OCI-M1 (cell line): ENCODE results near the gene MORC4.

Experiments used
- DNase-seq: peaks from one replicate; lab custom pipeline; 2025; lab: John Stamatoyannopoulos, UW

The MORC4 gene

DNA sequence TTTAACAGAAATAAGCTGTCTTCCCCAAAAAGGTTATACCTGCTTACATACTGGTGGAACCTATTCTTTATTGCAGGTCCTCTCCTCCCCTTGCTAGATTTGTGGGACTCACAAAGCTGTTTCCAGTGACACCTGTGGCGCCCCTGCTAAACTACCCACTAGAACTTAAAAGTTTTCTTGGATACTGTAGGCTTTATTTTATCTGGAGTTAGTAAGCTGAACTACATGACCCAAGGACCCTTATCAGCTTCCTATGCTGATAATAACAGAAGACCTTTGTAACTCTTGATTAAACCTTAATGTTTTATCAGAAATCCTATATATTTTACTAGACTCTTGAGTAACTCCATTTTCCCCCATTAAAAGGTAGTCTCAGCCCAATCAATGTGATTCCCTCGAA lies 47.5 kb downstream of the MORC4 start:
- DNase-seq: no peak

DNA sequence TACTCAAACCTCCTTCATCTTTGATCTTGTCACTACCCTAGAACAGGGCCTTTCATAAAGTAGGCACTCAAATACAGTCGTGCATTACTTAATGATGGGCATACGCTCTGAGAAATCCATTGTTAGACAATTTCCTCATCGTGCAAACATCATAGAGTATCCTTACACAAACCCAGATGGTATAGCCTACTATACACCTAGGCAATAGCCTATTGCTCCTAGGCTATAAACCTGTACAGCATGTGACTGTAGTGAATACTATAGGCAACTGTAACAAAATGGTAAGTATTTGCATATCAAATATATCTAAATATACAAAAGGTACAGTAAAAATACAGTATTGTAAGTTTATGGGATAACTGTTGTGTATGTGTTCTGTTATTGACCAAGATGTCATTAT lies 47.9 kb downstream of the MORC4 start:
- DNase-seq: no peak

DNA sequence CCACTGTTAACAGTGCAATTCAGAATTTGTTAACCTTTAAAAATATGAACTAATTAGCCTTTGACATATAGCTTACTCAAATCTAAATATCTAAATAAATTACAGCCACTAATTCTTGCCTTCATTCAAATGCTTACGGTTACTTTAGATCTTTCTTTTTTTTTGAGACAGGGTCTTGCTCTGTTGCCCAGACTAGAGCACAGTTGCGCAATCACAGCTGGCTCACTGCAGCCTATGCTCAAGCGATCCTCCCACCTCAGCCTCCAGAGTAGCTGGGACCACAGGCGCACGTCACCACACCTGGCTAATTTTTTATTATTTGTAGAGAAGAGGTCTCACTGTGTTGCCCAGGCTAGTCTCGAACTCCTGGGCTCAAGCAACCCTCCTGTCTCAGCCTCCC lies 48.8 kb downstream of the MORC4 start:
- DNase-seq: no peak

DNA sequence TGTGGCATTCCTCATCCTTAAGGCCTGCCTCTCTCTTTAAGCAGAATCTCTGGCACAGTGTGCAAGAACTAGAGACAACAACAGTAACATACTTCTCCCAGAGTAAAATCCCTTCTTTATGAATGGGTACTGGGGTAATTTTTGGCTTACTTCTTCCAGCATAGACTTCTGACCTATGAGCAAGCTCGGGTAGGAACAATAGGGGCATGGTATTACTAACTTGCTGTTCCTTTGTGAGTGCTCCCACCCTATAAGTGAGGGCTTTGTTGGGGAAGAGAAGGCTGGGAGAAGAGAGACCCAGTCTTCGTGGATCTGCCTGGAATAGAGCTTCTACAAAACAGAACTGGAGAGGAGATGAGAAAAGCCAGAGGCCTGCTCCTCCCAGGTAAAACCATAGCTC lies 49.6 kb downstream of the MORC4 start:
- DNase-seq: no peak

DNA sequence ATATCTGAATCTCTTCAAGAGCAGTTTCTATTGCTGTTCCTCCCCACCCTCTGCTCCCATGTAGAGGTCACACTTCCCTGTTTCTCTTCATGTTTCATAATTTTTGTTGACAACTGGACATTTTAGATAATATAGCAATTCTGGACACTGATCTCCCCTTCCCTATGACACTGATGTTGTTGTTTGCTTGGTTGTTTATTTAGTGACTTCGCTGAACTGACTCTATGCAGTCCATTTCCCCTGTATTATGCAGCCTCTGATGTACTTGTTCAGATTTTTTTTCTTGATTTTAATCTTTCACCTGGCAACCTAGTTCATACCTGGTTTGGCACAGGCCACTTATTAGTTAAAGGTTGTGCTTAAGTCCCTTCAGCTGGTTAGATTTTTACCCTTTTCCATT lies 50.6 kb downstream of the MORC4 start:
- no peak for DNase-seq

DNA sequence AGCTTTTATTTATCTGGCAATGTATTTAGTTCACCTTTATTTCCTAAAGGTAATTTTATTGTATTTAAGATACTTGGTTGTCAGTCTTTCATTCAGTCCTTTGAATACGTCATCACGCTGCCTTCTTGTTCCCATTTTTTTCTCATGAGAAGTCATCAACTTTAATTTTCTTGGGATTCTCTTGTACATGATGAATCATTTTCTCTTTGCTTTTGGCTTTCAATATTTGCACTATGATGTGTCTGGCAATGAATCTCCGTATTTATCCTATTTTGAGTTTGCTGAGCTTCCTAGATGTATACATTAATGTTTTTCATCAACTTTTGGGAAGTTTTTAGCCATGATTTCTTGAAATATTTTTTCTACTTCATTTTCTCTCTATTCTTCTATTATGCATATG lies 51.4 kb downstream of the MORC4 start:
- no peak for DNase-seq

DNA sequence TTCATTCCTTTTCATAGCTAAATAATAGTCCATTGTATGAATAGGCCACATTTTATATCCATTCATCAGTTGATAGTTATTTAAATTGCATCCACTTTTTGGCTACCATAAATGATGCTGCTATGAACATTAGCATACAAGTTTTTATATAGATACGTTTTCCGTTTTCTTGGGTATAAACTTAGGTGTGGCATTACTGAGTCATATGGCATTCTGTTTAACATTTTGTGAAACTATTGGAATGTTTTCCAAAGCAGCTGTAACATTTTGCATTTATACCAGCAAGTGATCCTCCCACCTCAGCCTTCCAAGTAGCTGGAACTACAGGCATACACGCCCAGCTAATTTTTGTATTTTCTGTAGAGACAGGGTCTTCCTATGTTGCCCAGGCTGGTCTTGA lies 53.5 kb downstream of the MORC4 start:
- DNase-seq: no peak

DNA sequence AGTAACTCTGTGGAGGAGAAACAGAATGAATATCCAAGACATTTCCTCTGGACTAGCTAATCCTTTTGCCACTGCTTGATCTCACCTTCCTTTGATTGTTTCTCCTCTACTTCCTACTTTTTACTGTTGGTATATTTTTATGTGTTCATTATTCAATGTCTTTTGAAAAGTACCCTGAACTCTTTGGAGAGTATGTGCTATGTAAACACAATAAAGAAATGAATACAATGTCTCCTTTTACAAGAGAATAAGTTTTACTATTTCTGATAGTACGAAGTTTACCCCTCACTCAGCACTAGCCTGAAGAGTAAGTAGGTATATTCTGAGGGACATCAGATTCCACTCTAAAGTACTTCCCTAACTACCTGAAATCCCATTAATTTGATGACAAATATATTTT lies 59.9 kb downstream of the MORC4 start:
- no peak for DNase-seq

DNA sequence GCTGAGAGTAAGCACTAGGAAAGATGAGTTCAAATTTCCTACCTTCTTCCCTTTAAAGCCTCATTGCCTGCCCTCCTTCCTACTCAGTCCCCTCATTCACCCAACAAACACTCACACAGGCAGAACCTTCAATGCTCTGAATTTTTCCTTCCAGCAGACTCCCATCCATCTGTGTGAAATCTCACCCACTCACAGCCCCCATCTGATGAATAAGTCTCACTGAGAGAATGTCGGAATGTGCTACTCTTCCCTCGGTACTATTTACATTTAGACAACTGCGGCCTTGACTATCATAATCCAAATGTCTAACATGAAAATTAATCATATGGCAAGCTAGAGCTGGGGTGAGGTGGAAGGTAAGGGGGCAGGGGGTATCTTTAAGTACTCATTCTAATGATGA lies 60.4 kb downstream of the MORC4 start:
- DNase-seq: no peak

DNA sequence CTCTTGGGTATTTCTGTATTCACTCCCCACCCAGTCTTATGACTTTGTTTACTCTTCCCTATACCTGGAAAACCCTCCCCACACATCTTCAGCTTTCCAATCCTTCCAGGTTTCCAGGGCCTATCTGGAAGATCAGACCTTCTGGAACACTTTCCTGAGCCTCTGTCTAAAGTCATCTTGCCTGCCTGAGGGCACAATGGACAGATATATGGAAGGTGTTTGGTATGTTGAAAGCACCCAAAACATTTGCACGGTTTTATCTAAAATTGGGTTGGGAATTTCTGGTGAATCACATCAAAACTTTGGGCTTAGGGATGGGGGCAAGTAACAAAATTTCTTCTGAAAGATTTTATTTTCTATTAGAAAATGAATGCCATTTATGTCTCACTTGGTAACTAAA lies 63.8 kb downstream of the MORC4 start:
- DNase-seq: no peak

DNA sequence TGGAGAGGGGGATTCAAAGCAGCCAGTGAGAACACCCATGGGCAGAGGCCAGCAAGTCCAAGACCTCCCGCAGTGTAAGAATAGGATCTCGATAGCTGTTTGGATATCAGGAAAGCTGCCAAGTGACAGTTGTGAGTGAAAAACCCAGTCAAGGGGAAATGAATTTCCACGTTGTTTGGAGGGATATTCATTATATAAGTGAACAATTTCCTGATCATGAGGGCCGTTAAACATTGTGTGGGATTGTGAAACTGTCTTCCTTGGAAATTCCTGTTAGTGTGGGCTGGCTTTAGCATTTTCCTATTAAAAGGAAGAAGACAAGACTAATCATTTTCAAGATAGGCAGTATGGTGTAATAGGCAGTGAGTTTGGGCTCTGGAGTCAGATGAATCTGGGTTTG lies 64.8 kb downstream of the MORC4 start:
- no peak for DNase-seq

DNA sequence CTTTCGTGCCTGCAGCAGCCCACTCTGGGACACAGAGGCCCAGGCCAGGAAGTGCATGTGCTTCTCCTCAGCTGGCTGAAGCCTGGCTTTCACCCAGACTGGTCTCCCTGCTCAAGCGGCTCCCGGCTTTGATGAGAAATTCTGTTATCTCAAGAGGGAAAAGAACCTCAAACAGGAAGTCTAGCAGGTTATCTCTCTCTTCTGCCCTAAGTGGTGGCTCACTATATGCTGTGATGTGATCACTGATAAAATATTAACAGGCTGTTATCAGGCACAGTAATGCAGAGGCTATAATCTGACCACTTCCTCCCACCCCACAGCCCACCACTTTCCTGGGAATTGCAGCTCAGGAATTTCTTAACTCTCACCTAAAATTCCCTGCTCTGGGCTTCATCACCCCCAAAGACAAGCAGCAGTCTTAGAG lies 66.5 kb downstream of the MORC4 start:
- peak; percentile 31 for DNase-seq

DNA sequence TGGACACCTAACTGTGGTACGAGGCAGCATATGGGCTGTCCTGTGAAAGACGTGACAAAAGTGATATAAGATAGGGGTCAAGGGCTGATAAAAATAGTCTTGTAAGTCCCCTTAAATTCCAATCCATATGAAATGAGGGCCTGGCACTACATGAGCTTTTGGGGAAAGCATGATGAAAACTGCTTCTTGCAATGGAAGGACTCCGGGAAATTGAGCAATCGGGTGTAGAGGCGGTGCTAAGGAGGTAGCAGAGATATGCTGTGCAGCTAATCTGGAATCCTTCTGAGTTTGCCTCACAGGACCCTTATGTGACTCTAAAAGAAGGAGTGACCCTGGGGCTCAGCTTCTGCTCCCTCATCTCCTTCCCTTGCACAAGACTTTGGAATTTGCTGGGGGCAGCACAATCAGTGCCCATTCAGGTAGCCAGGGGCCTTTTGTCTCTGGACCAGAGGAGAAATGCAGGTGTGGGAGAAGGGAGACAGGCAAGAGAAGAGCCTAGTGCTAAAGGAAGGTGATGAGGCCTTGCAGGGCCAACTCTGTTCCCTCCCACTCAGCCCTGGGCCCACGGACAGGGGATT lies 67.0 kb downstream of the MORC4 start:
- DNase-seq: peak; percentile 1

DNA sequence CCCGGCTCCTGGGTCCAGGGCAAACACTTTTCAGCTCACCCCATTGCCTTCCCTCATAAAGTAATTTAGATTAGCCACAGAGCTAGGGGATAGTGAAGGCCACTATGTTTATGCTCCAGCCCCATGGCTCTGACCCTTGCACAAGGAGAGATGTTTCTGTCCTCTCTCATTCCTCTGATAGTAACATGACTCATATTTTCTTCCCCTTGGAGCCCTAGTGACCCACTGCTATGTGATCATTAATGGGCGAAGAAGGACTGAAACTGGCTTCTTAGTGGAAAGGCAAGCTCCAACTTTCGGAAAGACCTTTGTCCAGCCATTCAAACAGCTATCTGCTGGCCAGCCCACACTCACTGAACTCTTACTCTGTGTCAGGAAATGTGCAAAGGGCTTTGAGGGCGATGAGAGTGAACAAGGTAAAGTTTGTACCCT lies 67.5 kb downstream of the MORC4 start:
- DNase-seq: no peak

DNA sequence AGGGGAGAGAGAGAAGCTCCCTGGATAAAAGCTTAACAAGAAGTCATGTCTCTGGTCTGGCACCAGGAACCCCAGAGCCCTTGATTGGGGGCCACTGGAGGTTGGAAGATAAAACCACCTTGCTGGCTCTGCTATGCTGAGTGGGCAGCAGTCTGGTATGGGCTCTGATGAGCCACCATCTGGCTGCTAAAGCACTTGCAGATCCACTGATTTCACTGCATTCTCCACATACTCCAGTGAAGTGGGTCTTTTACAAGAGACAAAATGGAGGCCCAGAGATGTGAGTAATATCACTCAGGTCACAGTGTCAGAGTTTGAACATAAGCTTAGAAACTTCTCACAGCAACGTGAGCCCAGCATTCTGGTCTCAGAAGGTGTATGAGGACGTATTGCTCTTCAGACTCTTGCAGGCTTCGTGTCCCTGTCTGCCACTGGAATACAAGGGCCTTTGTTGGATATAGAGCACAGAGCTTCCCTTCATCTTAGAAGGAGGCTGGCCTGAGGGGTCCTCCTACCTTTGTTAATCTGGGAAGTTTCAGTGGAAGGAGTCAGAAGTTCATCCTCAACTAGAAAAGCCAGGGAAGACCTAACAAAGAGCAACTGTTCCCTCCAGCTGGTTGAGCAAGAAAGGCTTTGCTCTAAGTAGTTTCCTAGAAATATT lies 68.1 kb downstream of the MORC4 start:
- no peak for DNase-seq

DNA sequence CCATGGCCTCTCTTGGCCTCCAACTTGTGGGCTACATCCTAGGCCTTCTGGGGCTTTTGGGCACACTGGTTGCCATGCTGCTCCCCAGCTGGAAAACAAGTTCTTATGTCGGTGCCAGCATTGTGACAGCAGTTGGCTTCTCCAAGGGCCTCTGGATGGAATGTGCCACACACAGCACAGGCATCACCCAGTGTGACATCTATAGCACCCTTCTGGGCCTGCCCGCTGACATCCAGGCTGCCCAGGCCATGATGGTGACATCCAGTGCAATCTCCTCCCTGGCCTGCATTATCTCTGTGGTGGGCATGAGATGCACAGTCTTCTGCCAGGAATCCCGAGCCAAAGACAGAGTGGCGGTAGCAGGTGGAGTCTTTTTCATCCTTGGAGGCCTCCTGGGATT lies 71.8 kb downstream of the MORC4 start:
- DNase-seq: no peak

DNA sequence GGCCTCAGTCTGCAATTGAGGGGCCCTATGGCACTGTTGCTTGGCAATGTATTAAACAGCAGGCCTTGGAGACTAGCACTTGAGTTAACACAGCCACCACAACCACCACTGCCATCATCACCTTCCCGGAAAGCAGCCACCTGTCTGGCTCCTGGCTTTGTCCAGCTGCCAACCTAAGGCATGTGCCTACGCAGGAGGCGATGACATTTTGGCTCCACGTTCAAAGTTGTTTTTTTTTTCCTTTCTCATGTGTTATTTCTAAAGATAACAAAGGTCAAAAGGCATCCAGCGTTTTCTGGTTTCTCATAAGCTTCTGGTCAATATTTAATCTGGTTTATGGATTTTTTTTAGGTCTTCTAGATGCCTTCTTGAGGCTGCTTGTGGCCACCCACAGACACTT lies 72.3 kb downstream of the MORC4 start:
- no peak for DNase-seq

DNA sequence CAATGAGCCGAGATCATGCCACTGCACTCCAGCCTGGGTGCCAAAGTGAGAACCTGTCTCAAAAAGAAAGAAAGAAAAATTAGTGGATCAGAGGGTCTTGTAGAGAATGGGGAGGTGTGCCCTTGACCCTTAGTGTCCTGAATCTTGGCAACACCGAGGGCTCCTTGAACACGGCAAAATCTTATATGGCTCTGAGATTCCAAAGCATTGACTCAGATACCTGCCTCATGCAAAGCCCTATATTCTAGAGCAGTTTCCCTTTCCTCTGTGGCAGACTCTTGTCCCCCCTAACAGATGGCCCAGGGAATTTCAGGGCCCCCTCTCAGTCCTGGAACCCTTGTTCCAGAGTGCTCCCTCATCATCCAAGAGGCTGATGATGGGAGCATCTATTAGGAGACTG lies 73.0 kb downstream of the MORC4 start:
- no peak for DNase-seq

DNA sequence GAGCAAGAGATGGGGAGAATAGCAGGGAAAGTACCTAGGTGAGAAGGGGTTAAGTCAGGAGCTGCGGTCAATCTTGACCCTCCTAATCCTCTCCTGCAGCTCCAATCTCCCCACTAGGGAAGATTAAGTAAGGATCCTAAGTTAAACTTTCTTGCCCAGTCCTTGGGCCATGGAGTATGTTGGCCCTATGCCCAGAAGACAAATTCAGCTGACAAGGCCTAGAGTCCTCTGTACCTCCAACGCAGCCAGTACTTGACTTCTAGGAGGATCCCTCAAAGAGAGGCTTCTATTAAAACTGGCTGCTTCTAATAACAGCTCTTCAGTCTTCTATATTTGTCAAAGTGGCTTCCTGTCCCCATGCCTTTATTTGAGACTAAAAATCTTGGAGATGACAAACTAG lies 78.4 kb downstream of the MORC4 start:
- no peak for DNase-seq

DNA sequence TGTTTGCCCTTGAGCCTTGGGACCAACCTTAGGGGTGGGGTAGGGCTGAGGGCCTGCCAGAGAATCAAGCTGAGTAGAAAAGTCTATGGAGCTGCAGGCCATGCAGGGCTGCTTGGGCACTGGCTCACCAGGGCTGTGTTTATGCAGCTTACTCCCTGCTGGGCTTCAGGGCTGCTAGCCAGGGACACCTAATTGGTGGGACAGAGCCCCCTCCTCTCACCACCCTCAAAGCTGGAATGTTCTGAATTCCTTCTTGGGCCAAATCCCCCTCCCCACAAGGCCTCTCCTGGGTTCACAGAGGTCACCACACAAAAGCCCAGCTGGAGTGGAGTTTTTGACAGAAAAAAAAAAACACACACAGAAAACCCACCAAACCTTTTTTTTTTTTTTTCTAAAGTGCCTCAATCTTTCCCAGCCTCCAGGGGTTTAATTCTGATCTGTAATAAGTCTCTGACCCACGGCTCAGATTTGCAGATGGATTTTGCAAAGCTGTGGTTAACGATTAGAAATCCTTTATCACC lies 80.0 kb downstream of the MORC4 start, which contains the start of gene CLDN2:
Gene CLDN2, plus strand, starts transcription at position 471 of the 521 bp plus-strand sequence. CDS start 7,827 bp downstream, outside the sequence.
- DNase-seq: no peak

DNA sequence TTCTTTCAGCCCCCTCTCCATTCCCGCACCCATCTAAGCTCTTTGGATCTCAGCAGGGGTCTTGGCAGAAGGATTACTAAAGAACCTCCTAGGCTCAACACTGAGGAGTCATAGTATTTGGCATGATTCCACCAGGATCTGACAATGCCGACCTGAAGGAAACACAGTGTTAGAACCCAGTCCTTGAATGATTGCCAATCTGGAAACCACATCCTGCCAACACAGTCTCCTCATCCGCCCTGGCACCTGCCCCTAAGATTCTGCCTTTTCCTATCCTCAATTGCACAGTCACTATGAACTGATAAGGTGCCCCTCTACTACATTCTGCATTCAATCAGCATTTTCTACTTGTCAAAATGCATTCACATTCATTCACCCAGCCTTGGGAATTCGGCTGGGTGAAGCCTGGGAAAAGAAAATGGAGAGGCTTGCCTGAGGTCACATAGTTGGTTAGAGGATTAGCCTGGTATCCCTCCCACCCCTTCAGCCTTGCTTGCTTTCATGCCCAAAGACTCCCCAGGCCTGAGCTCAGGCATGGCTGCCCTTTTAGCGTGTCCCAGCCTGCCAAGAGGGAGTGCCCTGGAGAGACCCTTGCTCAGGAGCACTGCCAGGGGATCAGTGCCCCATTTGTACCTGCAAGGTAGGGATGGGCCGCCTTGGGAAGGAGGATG lies 82.0 kb downstream of the MORC4 start:
- no peak for DNase-seq

DNA sequence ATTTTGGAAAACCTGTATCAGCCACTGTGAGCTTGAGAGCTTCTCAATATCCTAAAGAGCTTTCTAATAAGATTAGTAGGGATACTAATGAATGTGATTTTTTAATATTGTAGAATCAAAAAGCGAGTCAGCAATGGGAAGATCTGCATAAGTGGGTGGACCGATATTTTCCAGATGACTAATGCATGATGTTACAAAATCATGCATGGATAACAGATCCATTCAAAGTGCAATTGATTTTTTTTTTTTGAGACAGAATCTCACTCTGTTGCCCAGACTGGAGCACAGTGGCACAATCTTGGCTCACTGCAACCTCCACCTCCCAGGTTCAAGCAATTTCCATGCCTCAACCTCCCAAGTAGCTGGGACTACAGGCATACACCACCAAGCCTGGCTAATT lies 87.1 kb downstream of the MORC4 start:
- no peak for DNase-seq

DNA sequence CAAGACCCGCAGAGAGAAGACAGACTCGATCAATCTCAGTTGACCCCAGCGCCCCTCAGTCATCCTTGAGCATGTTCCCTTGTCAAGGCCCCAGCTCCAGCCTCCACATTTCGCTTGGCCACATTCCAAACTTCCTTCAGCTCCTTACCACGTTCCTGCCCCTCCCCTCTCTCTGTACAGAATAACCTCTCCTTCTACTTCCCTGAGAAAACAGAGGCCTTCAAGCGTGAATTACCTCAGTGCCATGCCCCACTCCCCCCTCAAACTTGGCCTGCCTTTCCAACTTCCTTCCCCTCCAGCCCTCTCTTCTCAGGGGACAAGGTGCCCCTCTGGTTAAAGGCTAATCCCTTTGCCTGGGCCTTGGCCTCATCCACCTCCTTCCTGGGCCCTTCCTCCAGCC lies 93.7 kb downstream of the MORC4 start:
- DNase-seq: no peak
